OCI-LY7 (cell line): ENCODE data around the gene ZNF423. TPM values are rescaled to one million over a fixed set of nuclear protein-coding genes. Genes with fewer than 3 reads are reported as not detected.

ENCODE experiments used
- BruUV-seq: library from RNA; stranded (reverse); fragments of 400-500 nt; replicated peaks from 2 replicates; lab custom pipeline; 2021; lab: Mats Ljungman, UMichigan
- CTCF ChIA-PET: fragments of 300-600 bp; sonication (Branson Sonifier 250); formaldehyde crosslinking; loops from one replicate; lab custom pipeline; 2022; ENCODE audit warnings: antibody characterized with exemption; ENCODE audit not compliant: unreplicated experiment; lab: Charles Lee
- POLR2A ChIA-PET: fragments of 300-600 bp; sonication (Branson Sonifier 250); formaldehyde crosslinking; loops from one replicate; lab custom pipeline; 2022; ENCODE audit warnings: antibody characterized with exemption; lab: Charles Lee
- DNase-seq: peaks from one replicate; pipeline ENCODE4 v3.0.0-alpha.2; 2015; ENCODE audit warnings: low spot score
- H2AFZ ChIP-seq: fragments of 200-600 bp; sonication (generic), shearing (Covaris generic); 2 replicates; pipeline ENCODE4 v1.6.1; 2014; ENCODE audit warnings: mild to moderate bottlenecking, antibody characterized with exemption, low read length, moderate library complexity
- H3K27ac ChIP-seq: fragments of 200-600 bp; sonication (generic); 2 replicates; pipeline ENCODE4 v1.5.1; 2014; ENCODE audit warnings: mixed run types, low read depth, mild to moderate bottlenecking, moderate library complexity, low read length, inconsistent platforms; ENCODE audit not compliant: poor library complexity, severe bottlenecking
- H3K36me3 ChIP-seq: fragments of 200-600 bp; sonication (generic); 2 replicates; pipeline ENCODE4 v1.6.1; 2014; ENCODE audit warnings: mild to moderate bottlenecking, antibody characterized with exemption, low read length, moderate library complexity, mixed read lengths; ENCODE audit not compliant: insufficient read depth
- H3K4me1 ChIP-seq: fragments of 200-600 bp; sonication (generic); 2 replicates; pipeline ENCODE4 v1.5.1; 2014; ENCODE audit warnings: mild to moderate bottlenecking, low read length; ENCODE audit not compliant: insufficient read depth, poor library complexity, severe bottlenecking
- H3K4me2 ChIP-seq: fragments of 200-600 bp; sonication (generic); 2 replicates; pipeline ENCODE4 v1.6.1; 2014; ENCODE audit warnings: mild to moderate bottlenecking, low read length
- H3K4me3 ChIP-seq: fragments of 200-600 bp; sonication (generic); 2 replicates; pipeline ENCODE4 v1.5.1; 2014; ENCODE audit warnings: mild to moderate bottlenecking, low read depth, low read length; ENCODE audit not compliant: poor library complexity, severe bottlenecking
- H3K79me2 ChIP-seq: fragments of 200-600 bp; sonication (generic); 2 replicates; pipeline ENCODE4 v1.6.1; 2016; ENCODE audit warnings: low read depth, mild to moderate bottlenecking, low read length, moderate library complexity, mixed read lengths; ENCODE audit not compliant: insufficient read depth
- H3K9me2 ChIP-seq: fragments of 200-600 bp; sonication (generic); 2 replicates; pipeline ENCODE4 v1.6.1; 2016; ENCODE audit warnings: mild to moderate bottlenecking, low read length, mixed read lengths; ENCODE audit not compliant: insufficient read depth
- H3K9me3 ChIP-seq: fragments of 200-600 bp; sonication (generic); 2 replicates; pipeline ENCODE4 v1.6.1; 2014; ENCODE audit warnings: mild to moderate bottlenecking, mixed run types, low read length, mixed read lengths
- H4K20me1 ChIP-seq: fragments of 200-600 bp; sonication (generic); 2 replicates; pipeline ENCODE4 v1.6.1; 2014; ENCODE audit warnings: mild to moderate bottlenecking, antibody characterized with exemption, low read length, moderate library complexity, mixed read lengths; ENCODE audit not compliant: insufficient read depth
- CTCF ChIP-seq: fragments of 200-600 bp; sonication (generic); conservative IDR thresholded peaks from 2 replicates; pipeline ENCODE4 v1.5.1; 2014; ENCODE audit warnings: mild to moderate bottlenecking, antibody characterized with exemption, low read length, moderate library complexity, mixed read lengths
- EZH2phosphoT487 ChIP-seq: fragments of 200-600 bp; sonication (generic); IDR thresholded peaks from 2 replicates; pipeline ENCODE4 v1.6.1; 2018; ENCODE audit warnings: low read depth, borderline replicate concordance, mild to moderate bottlenecking, mixed run types, antibody characterized with exemption, low read length, moderate library complexity, mixed read lengths
- intact Hi-C: fragments of 100-400 bp; cut with micrococcal nuclease; formaldehyde crosslinking; loops from one replicate; pipeline ENCODE4 v1.10.0; 2022; ENCODE audit not compliant: unreplicated experiment
- total RNA-seq, 2 experiments: library from RNA; depleted of rRNA in 1 of 2; stranded (reverse); fragments of >200 nt in 1 of 2; shearing (Covaris generic) in 1 of 2; gene quantifications; 2 replicates each; pipeline ENCODE4 v1.2.3, GENCODE V29; 2014 to 2022

ZNF423 gene
- total RNA-seq, 2 experiments from 2014 or later: 0.09 to 0.13 TPM

GRCh38 chr16:49544828-49545227, 311.1 kb downstream of the ZNF423 start:
- Histone ChIP-seq H3K9me2 (no peaks in the 10 kb centered on the region), H3K79me2 (no peaks in the 10 kb centered on the region), H3K27ac (no peak overlapping the region), H3K4me3 (no peak overlapping the region), H4K20me1 (no peaks in the 10 kb centered on the region), H3K36me3 (no peaks in the 10 kb centered on the region), H2AFZ (no peak overlapping the region), H3K4me2 (no peak overlapping the region), H3K9me3 (no peaks in the 10 kb centered on the region), H3K4me1 (no peaks in the 10 kb centered on the region)
- TF ChIP-seq CTCF (no peak), EZH2phosphoT487 (no peak)
- DNase-seq: no peak
- POLR2A ChIA-PET: no interaction called here
- BruUV-seq: no TSS peak
- CTCF ChIA-PET: no interaction called here
- intact Hi-C loops: no loop called here

- POLR2A ChIA-PET: no interaction called here
- H3K4me2 ChIP-seq: no peak overlapping the region
- TF ChIP-seq CTCF: no peak
- no peak for TF ChIP-seq EZH2phosphoT487
- H3K4me3 ChIP-seq: no peak overlapping the region
- no peaks in the 10 kb centered on the region for H3K79me2 ChIP-seq
- no peaks in the 10 kb centered on the region for H4K20me1 ChIP-seq
- no peaks in the 10 kb centered on the region for H3K4me1 ChIP-seq
- no peak for DNase-seq
- CTCF ChIA-PET: no interaction called here
- no peaks in the 10 kb centered on the region for H3K36me3 ChIP-seq
- no peaks in the 10 kb centered on the region for H3K9me3 ChIP-seq
- intact Hi-C loops: no loop called here
- H3K27ac ChIP-seq: no peak overlapping the region
- no peak overlapping the region for H2AFZ ChIP-seq
- no TSS peak for BruUV-seq
- H3K9me2 ChIP-seq: no peaks in the 10 kb centered on the region
Measured at GRCh38 chr16:49543631-49543946, 312.3 kb downstream of the ZNF423 start.

GRCh38 chr16:49542946-49543630, 312.8 kb downstream of the ZNF423 start:
- no peaks in the 10 kb centered on the region for H4K20me1 ChIP-seq
- no TSS peak for BruUV-seq
- ChIA-PET POLR2A (no interaction called here), CTCF (no interaction called here)
- H3K79me2 ChIP-seq: no peaks in the 10 kb centered on the region
- H3K9me3 ChIP-seq: no peaks in the 10 kb centered on the region
- DNase-seq: no peak
- no peak overlapping the region for H3K4me2 ChIP-seq
- no peak overlapping the region for H3K4me3 ChIP-seq
- intact Hi-C loops: no loop called here
- no peaks in the 10 kb centered on the region for H3K4me1 ChIP-seq
- no peak overlapping the region for H3K27ac ChIP-seq
- no peaks in the 10 kb centered on the region for H3K36me3 ChIP-seq
- TF ChIP-seq EZH2phosphoT487 (no peak), CTCF (no peak)
- no peaks in the 10 kb centered on the region for H3K9me2 ChIP-seq
- H2AFZ ChIP-seq: no peak overlapping the region
